ENCODE results near the gene SHQ1. TPM values are rescaled to one million over a fixed set of nuclear protein-coding genes. Genes with fewer than 3 reads are reported as not detected.

The SHQ1 gene
- total RNA-seq, 3 donors from 2014 or later: 18.1 to 31.6 (median 21.4) TPM

GRCh38 chr3:72816862-72817355, 31.3 kb downstream of the SHQ1 start:
- no peaks in the 10 kb centered on the region for H3K9me3 ChIP-seq
- no peaks in the 10 kb centered on the region for H3K36me3 ChIP-seq (ENCODE audit: low read depth)
- ATAC-seq: no peak
- DNase-seq: no peak
- no peak overlapping the region for H3K4me3 ChIP-seq
- peaks cover 23% of the 10 kb centered on the region for H3K4me1 ChIP-seq (ENCODE audit: low read depth)
- TF ChIP-seq, protein P1, sequence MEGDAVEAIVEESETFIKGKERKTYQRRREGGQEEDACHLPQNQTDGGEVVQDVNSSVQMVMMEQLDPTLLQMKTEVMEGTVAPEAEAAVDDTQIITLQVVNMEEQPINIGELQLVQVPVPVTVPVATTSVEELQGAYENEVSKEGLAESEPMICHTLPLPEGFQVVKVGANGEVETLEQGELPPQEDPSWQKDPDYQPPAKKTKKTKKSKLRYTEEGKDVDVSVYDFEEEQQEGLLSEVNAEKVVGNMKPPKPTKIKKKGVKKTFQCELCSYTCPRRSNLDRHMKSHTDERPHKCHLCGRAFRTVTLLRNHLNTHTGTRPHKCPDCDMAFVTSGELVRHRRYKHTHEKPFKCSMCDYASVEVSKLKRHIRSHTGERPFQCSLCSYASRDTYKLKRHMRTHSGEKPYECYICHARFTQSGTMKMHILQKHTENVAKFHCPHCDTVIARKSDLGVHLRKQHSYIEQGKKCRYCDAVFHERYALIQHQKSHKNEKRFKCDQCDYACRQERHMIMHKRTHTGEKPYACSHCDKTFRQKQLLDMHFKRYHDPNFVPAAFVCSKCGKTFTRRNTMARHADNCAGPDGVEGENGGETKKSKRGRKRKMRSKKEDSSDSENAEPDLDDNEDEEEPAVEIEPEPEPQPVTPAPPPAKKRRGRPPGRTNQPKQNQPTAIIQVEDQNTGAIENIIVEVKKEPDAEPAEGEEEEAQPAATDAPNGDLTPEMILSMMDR (IDR thresholded peaks at IDR 0.05): no peak
- intact Hi-C loops (cut with DNase I, micrococcal nuclease): loop anchor here in 1 of 2 donors (10.0 kb wide), 1 partner anchor 942 kb away; no protein-coding TSS in a partner anchor

DNA sequence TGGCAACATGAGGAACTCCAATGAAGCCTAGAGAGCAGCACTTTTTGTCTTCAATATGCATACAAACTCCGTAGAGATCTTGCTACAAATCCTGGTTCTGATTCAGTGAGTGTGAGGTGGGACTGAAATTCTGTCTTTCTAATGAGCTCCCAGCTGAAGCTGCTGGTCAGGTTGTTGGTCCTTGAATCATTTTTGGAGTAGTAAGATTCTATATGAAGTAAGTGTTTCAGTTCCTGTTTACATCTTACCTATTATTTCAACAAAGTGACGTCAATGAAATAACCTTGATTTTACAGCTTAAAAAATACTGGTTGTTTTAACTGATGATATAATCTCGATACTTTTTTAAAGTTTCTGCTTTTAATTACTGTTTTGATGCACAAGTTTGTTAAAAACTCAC, 33.9 kb downstream of the SHQ1 start:
- intact Hi-C loops (cut with DNase I, micrococcal nuclease): loop anchor here in 1 of 2 donors (10.0 kb wide), 1 partner anchor 940 kb away; no protein-coding TSS in a partner anchor
- ATAC-seq: no peak

GRCh38 chr3:72812201-72812600, 36.0 kb downstream of the SHQ1 start:
- ATAC-seq (no peak), DNase-seq (no peak)
- TF ChIP-seq, protein P1 (IDR thresholded peaks at IDR 0.05): no peak
- intact Hi-C loops (cut with DNase I, micrococcal nuclease): loop anchor here in 1 of 2 donors (10.0 kb wide), 1 partner anchor 937 kb away; no protein-coding TSS in a partner anchor
- Histone ChIP-seq H3K36me3 (ENCODE audit: low read depth) (no peaks in the 10 kb centered on the region), H3K9me3 (no peaks in the 10 kb centered on the region), H3K4me1 (ENCODE audit: low read depth) (no peaks in the 10 kb centered on the region), H3K4me3 (no peak overlapping the region)

More for the DNA sequence above, 33.9 kb downstream of the SHQ1 start:
- Histone ChIP-seq H3K9me3 (no peaks in the 10 kb centered on the region), H3K36me3 (ENCODE audit: low read depth) (no peaks in the 10 kb centered on the region), H3K4me3 (no peak overlapping the region), H3K4me1 (ENCODE audit: low read depth) (no peaks in the 10 kb centered on the region)
- TF ChIP-seq, protein P1 (IDR thresholded peaks at IDR 0.05): no peak
- no peak for DNase-seq

DNA sequence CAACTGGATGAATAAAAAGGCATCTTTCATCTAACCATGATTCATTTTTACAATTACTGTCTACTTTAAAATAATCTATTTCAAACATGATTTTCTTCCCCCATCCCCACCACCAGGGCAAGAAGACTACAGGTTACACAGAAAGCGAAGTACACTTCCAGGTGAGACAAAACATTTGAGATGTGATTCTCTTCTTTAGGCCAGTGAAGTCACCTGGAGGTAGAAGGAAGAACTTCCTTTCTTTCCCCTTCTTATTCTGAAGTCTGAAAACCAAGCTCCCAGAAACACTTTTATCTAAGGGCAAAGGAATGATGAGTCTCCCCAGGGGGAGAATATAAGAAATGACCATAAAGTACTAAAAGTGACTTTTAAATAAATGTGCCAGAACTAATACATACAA, 36.7 kb downstream of the SHQ1 start:
- no peak for ATAC-seq
- H3K9me3 ChIP-seq: no peaks in the 10 kb centered on the region
- no peaks in the 10 kb centered on the region for H3K4me1 ChIP-seq (ENCODE audit: low read depth)
- DNase-seq: no peak
- no peak overlapping the region for H3K4me3 ChIP-seq
- TF ChIP-seq, protein P1 (IDR thresholded peaks at IDR 0.05): no peak
- intact Hi-C loops (cut with DNase I, micrococcal nuclease): loop anchor here in 1 of 2 donors (10.0 kb wide), 1 partner anchor 937 kb away; no protein-coding TSS in a partner anchor
- H3K36me3 ChIP-seq (ENCODE audit: low read depth): no peaks in the 10 kb centered on the region

- intact Hi-C loops (cut with DNase I, micrococcal nuclease): loop anchor here in 1 of 2 donors (10.0 kb wide), 1 partner anchor 936 kb away; no protein-coding TSS in a partner anchor
- no peaks in the 10 kb centered on the region for H3K9me3 ChIP-seq
- no peak overlapping the region for H3K4me3 ChIP-seq
- TF ChIP-seq, protein P1 (IDR thresholded peaks at IDR 0.05): no peak
- no peak for DNase-seq
- H3K36me3 ChIP-seq (ENCODE audit: low read depth): no peaks in the 10 kb centered on the region
- ATAC-seq: no peak
- no peaks in the 10 kb centered on the region for H3K4me1 ChIP-seq (ENCODE audit: low read depth)
These were observed 37.4 kb downstream of the SHQ1 start for GRCh38 chr3:72810659-72811434.

Data from mucosa of descending colon (tissue), 3 donors.